22Rv1 (cell line): ENCODE data around the gene ALDH5A1.

ENCODE experiments used
- CTCF ChIP-seq: fragments of 450-650 bp; IDR thresholded peaks from 2 replicates; pipeline ENCODE4 v1.5.1; 2017; ENCODE audit warnings: mild to moderate bottlenecking
- ZFX ChIP-seq: fragments of 450-650 bp; IDR thresholded peaks from 2 replicates; pipeline ENCODE4 v1.6.1; 2017; ENCODE audit warnings: antibody characterized with exemption, borderline replicate concordance

GRCh38 chr6:24490948-24491347 lies 3.8 kb upstream of the ALDH5A1 start:
- TF ChIP-seq CTCF, result no peak
- TF ChIP-seq ZFX, result no peak
